LHCN-M2 (cell line): Measurements from ENCODE around the gene EPB41L1. TPM values are rescaled to one million over a fixed set of nuclear protein-coding genes. Genes with fewer than 3 reads are reported as not detected.

Source experiments
- DNase-seq: peaks from one replicate; pipeline ENCODE4 v3.0.0-alpha.2; 2012; ENCODE audit warnings: low read depth
- polyA plus RNA-seq: library from polyadenylated mRNA; unstranded; fragments of >200 nt; gene quantifications from one replicate; pipeline ENCODE4 v1.2.1, GENCODE V29; 2012; ENCODE audit warnings: missing spikeins
- total RNA-seq: library from RNA; depleted of rRNA; stranded (reverse); fragments of >200 nt; gene quantifications from 2 replicates; pipeline ENCODE4 v1.2.3, GENCODE V29; 2014; rRNA removed

Gene EPB41L1
- total RNA-seq, result 12.1 and 12.8 TPM in 2 replicates
- polyA plus RNA-seq, result 24.4 TPM

- no peak for DNase-seq
Measured at GRCh38 chr20:36154700-36155628, at the start of gene EPB41L1. Gene EPB41L1, plus strand, starts transcription at chr20:36154740. Its CDS starts 19,038 bp downstream, at chr20:36173778.

DNA sequence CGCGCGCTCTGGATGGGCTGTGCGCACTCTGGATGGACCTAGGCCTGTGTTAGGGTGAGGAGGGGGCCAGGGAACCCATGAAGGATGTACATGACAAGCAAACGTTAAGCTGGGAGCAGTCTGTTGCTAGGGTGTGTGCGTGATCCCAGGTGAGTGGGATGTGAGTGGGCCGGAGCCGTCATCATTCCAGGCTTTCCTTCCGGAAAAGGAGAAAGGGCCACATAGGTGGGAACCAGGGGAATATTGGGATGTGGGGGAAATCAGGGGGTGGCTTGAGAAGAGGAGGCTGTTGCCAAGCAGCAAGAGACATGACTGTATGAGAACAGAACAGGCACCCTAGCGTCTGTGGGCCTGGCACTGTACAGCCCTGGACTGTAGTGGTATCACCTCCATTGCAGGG, 49.7 kb upstream of the EPB41L1 start:
- DNase-seq, result no peak

- DNase-seq, result no peak
Measured at GRCh38 chr20:36105711-36106226, 48.8 kb upstream of the EPB41L1 start.

DNA sequence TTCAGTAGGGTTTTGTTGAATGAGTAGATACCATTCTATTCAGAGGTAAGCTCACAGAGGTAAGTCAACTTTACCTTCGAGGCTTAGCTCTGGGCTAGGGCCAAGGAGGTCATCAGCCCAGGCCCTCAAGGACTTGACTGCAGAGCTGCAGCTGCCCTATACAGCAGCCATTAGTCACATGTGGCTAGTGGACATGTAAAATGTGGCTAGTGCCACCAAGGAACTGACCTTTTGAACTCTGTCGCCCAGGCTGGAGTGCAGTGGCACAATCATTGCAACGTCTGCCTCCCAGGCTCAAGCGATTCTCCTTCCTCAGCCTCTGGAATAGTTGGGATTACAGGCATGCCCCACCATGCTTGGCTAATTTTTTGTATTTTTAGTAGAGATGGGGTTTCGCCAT, 47.9 kb upstream of the EPB41L1 start:
- no peak for DNase-seq

GRCh38 chr20:36107881-36108280, 46.7 kb upstream of the EPB41L1 start:
- no peak for DNase-seq

GRCh38 chr20:36109251-36109947, 45.1 kb upstream of the EPB41L1 start:
- no peak for DNase-seq

DNA sequence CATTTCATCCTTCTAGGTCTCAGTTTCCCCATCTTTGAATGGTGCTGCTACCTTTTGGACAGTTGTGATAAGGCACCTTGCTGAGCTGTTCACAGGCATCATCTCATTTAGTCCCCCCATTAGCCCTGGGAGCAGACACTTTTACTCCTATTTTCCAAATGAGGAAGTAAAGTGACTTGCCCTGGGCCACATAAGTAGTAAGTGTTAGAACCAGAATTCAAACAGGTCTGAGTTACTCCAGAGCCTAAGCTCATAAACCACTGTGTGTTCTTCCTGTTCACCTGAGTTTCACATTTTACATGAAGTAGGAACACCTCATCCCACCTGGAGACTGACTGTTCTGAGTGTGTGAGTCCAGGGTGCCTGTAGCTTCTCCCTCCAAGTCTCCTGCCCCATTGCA, 43.5 kb upstream of the EPB41L1 start:
- no peak for DNase-seq

DNA sequence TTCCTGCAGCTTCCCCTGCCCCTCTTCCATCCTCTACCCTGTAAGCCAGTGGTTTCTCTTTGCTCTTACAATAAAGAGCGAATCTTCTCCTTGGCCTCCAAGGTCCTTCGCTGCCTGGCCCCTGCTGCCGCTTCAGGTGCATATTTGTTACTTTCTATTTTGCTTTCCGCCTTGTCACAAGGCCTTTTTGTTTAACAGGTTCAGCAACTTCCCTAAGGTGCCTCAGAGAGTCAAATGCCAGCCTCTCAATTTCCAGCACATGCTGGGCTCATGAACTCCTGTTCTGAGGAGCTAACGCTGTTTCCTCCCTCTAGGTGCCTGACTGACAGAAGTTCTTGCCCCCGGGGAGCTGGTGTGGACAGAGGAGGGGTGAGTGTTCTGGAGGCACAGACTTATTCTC, 42.4 kb upstream of the EPB41L1 start:
- DNase-seq, result no peak

- DNase-seq, result no peak
Measured at GRCh38 chr20:36113036-36113435, 41.5 kb upstream of the EPB41L1 start.

DNA sequence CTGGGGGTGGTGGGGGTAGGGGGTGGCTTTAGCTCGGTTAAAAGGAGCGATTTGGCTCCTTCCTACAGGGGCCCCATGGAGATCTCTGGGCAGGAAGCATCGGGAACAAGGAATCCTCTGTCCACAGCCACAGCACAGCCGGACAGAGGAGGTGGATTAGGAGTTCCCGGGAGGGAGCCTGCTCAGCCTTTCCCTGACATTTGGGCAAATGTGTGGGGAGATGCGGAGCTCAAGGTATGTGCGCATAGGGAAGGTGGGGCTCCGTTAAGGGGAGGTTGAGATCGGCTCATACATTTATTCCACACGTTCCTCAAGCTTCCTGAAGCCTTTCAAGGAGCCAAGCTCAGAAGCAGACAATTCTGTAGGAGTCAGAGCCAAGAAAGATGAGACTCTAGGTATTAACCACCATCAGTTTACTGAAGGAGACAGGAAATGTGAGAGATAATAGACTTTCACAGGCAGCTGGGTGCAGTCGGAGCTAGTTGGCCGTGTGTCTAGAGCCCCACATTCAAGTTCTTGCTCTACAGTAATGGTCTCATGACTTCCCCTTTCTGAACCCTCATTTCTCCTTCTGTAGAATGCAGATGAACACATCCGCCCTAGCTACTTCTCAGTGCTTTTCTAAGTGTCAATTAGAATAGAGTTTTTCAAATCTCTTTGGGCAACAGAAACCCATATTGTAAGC, 40.8 kb upstream of the EPB41L1 start:
- no peak for DNase-seq

GRCh38 chr20:36114707-36115106, 39.8 kb upstream of the EPB41L1 start:
- DNase-seq, result no peak

DNA sequence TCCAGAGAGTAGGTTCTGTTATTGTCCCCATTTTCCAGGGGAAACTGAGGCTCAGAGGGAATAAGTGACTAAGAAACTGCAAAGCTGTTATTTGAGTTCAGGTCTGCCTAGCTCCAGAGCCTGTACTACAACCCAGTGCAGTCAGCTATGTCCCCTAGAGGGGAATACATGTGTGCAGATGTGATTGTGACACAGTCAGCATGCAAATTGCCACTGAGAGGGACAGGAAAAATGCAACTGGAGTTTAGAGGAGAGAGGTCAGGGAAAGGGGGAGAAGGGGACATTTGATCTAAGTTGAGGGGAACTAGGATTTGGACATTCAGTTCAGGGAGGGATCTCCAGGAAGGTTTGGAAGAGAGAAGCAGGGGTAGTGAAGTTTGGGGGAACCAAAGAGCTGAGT, 38.6 kb upstream of the EPB41L1 start:
- no peak for DNase-seq

DNA sequence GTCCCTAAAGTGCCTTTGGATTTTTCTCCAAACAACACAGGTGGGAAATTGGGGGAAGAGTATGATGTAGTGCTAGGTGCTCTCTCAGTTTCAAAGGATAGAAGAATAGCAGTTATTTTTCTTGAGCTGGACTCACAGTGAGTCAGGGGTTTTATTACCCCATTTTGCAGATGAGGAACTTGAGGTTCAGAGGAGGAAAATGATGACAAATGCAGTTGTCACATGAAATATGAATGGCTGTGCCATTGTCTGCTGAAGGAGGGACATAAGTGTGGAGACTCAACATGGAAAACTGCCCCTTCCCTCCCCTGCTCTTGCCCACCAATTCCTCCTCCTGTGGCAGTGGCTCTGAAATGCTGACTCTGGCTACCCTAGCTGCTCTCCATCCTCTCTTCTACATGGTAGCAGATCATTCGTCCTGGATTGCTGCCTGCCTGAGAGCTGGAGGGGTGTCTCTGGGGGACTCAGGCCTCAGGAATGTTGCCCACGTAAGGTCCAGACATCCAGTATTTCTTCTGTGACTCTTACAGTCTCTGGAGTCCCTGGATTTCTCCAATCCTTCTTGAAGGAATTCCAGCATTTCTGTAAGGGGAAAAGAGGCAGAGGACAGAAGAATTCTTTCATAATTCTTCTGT, 37.6 kb upstream of the EPB41L1 start:
- DNase-seq, result peak; percentile 45

DNA sequence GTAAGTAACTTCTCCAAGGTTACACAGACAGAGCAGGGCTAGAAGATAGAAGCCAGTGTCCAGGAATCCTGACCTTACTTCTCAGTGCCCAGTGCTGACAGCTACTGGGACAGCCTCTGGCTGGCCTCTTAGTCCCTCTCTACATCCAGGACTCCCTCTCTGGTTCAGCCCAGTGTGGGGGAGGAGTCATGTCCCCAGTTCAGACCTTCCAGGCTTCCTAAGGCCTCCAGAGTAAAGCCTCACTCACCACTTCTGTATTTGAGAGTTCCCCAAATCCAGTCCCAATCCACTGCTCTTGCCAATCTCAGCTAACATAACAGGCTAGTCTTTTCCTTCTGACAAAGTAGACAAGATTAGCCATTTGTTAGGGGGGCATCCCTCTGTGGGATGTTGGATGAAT, 36.9 kb upstream of the EPB41L1 start:
- no peak for DNase-seq

- DNase-seq, result no peak
Measured at GRCh38 chr20:36118371-36118770, 36.2 kb upstream of the EPB41L1 start.

GRCh38 chr20:36119537-36119936, 35.0 kb upstream of the EPB41L1 start:
- no peak for DNase-seq

GRCh38 chr20:36120241-36120640, 34.3 kb upstream of the EPB41L1 start:
- no peak for DNase-seq

GRCh38 chr20:36120991-36121390, 33.5 kb upstream of the EPB41L1 start:
- no peak for DNase-seq

- DNase-seq, result no peak
Measured at GRCh38 chr20:36121981-36122930, 32.3 kb upstream of the EPB41L1 start.

DNA sequence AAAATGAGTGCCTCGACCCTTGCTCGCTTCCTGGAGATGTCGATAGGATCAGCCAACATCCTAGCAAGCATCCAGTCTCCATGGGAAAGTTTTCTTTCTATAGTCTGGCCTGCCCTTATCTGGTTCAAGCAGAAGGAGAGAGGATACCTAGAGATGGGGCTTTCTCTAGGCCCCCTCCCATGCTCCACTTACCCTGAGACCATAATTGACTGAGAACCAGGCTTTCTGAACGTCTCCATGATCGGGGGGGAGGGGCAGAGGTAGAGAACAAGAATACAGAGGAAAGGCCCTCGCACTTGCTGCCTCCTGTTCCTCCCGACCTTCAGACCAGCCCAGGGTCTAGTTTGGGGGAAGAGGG, 31.6 kb upstream of the EPB41L1 start:
- DNase-seq, result no peak
